ENCODE data around the gene NPR3.

Gene NPR3

GRCh38 chr5:32712481-32713360 lies 1.6 kb downstream of the NPR3 start:
- DNase-seq (ENCODE audit: low read depth in 2 of 2), result no peak

- DNase-seq (ENCODE audit: low read depth in 2 of 2), result no peak
Observed at GRCh38 chr5:32713361-32713769, 2.2 kb downstream of the NPR3 start.

GRCh38 chr5:32713770-32714381 lies 2.8 kb downstream of the NPR3 start:
- no peak for DNase-seq (ENCODE audit: low read depth in 2 of 2)

GRCh38 chr5:32714836-32715235 lies 3.7 kb downstream of the NPR3 start:
- no peak for DNase-seq (ENCODE audit: low read depth in 2 of 2)

- DNase-seq (ENCODE audit: low read depth in 2 of 2), result no peak
Observed at GRCh38 chr5:32720300-32720699, 9.2 kb downstream of the NPR3 start.

- DNase-seq (ENCODE audit: low read depth in 2 of 2), result no peak
Observed at GRCh38 chr5:32721626-32722025, 10.5 kb downstream of the NPR3 start.

GRCh38 chr5:32722957-32723356 lies 11.8 kb downstream of the NPR3 start:
- DNase-seq (ENCODE audit: low read depth in 2 of 2), result no peak

- no peak for DNase-seq (ENCODE audit: low read depth in 2 of 2)
Observed at GRCh38 chr5:32724526-32724925, 13.4 kb downstream of the NPR3 start.

GRCh38 chr5:32726086-32726557 lies 15.0 kb downstream of the NPR3 start:
- DNase-seq (ENCODE audit: low read depth in 2 of 2), result no peak

- no peak for DNase-seq (ENCODE audit: low read depth in 2 of 2)
Observed at GRCh38 chr5:32729651-32730050, 18.5 kb downstream of the NPR3 start.

GRCh38 chr5:32733590-32734340 lies 22.6 kb downstream of the NPR3 start:
- no peak for DNase-seq (ENCODE audit: low read depth in 2 of 2)

- DNase-seq (ENCODE audit: low read depth in 2 of 2), result no peak
Observed at GRCh38 chr5:32734827-32735378, 23.8 kb downstream of the NPR3 start.

GRCh38 chr5:32735512-32735911 lies 24.4 kb downstream of the NPR3 start:
- DNase-seq (ENCODE audit: low read depth in 2 of 2), result no peak

- no peak for DNase-seq (ENCODE audit: low read depth in 2 of 2)
Observed at GRCh38 chr5:32736842-32737241, 25.7 kb downstream of the NPR3 start.

GRCh38 chr5:32740651-32741050 lies 29.5 kb downstream of the NPR3 start:
- no peak for DNase-seq (ENCODE audit: low read depth in 2 of 2)

GRCh38 chr5:32745317-32745716 lies 34.2 kb downstream of the NPR3 start:
- DNase-seq (ENCODE audit: low read depth in 2 of 2), result no peak

- no peak for DNase-seq (ENCODE audit: low read depth in 2 of 2)
Observed at GRCh38 chr5:32752411-32752810, 41.3 kb downstream of the NPR3 start.

GRCh38 chr5:32753051-32753450 lies 41.9 kb downstream of the NPR3 start:
- DNase-seq (ENCODE audit: low read depth in 2 of 2), result no peak

GRCh38 chr5:32753765-32754164 lies 42.6 kb downstream of the NPR3 start:
- no peak for DNase-seq (ENCODE audit: low read depth in 2 of 2)

- DNase-seq (ENCODE audit: low read depth in 2 of 2), result no peak
Observed at GRCh38 chr5:32754284-32754683, 43.2 kb downstream of the NPR3 start.

GRCh38 chr5:32760091-32760509 lies 49.0 kb downstream of the NPR3 start:
- no peak for DNase-seq (ENCODE audit: low read depth in 2 of 2)

GRCh38 chr5:32765266-32765665 lies 54.1 kb downstream of the NPR3 start:
- no peak for DNase-seq (ENCODE audit: low read depth in 2 of 2)
